T-cell (primary cell): ENCODE results near the gene SLC39A10. TPM values are rescaled to one million over a fixed set of nuclear protein-coding genes. Genes with fewer than 3 reads are reported as not detected.

ENCODE experiments used
- ATAC-seq, 4 experiments: fragments of 200-7000 bp in 3 of 4; fragments of 150-1000 bp in 1 of 4; cut with Tn5 transposase; replicated peaks in 1 of 4; 1 replicate in 3 of 4; 2 replicates in 1 of 4; pipeline ENCODE4 v1.10.0; 2021; ENCODE audit warnings: moderate library complexity in 3 of 4, mild to moderate bottlenecking in 2 of 4, moderate number of reproducible peaks in 1 of 4
- CTCF ChIA-PET, 2 donors: fragments of 300-600 bp; sonication (Branson Sonifier 250); formaldehyde crosslinking; loops; one replicate each; lab custom pipeline; 2022; ENCODE audit warnings: antibody characterized with exemption in 2 of 2; lab: Charles Lee
- POLR2A ChIA-PET, 2 donors: fragments of 300-600 bp; sonication (Branson Sonifier 250); formaldehyde crosslinking; loops; one replicate each; lab custom pipeline; 2022; ENCODE audit warnings: antibody characterized with exemption in 2 of 2; lab: Charles Lee
- DNase-seq, 35 experiments: peaks; one replicate each; pipeline versions ENCODE4 v3.0.0 to v3.0.0-alpha.2; 2013 to 2023
- H3K27ac ChIP-seq: one replicate; pipeline ENCODE4 v1.5.1; 2013; ENCODE audit warnings: low read length
- H3K27me3 ChIP-seq, 2 experiments: replicated peaks in 1 of 2; 1 replicate in 1 of 2; 2 replicates in 1 of 2; pipeline versions ENCODE4 v1.6.1 to v1.7.0; 2013; ENCODE audit warnings: low read length in 1 of 2, mixed read lengths in 1 of 2; ENCODE audit not compliant: control insufficient read depth in 2 of 2, insufficient read depth in 2 of 2; ENCODE audit errors: extremely low read depth in 1 of 2
- H3K36me3 ChIP-seq, 2 donors: 1 replicate in 1 of 2; 2 replicates in 1 of 2; pipeline versions ENCODE4 v1.6.1 to v1.7.0; 2013; ENCODE audit warnings: low read length in 1 of 2; ENCODE audit not compliant: control insufficient read depth in 2 of 2, insufficient read depth in 1 of 2; ENCODE audit errors: extremely low read depth in 1 of 2
- H3K4me1 ChIP-seq, 2 experiments: 1 replicate in 1 of 2; 2 replicates in 1 of 2; pipeline versions ENCODE4 v1.6.1 to v1.7.0; 2013; ENCODE audit warnings: low read length in 2 of 2, mixed read lengths in 1 of 2; ENCODE audit not compliant: insufficient read depth in 2 of 2, control insufficient read depth in 1 of 2; ENCODE audit errors: extremely low read depth in 1 of 2
- H3K4me3 ChIP-seq, 2 donors: 1 replicate in 1 of 2; 2 replicates in 1 of 2; pipeline versions ENCODE4 v1.5.1 to v1.7.0; 2013; ENCODE audit warnings: mild to moderate bottlenecking in 2 of 2, low read length in 1 of 2, moderate library complexity in 1 of 2; ENCODE audit not compliant: control insufficient read depth in 1 of 2; ENCODE audit errors: extremely low read depth in 1 of 2
- H3K9me3 ChIP-seq: 2 replicates; pipeline ENCODE4 v1.7.0; 2013
- H3K27ac Mint-ChIP-seq, 2 donors: one replicate each; pipeline ENCODE4 v1.8.0; 2020 to 2021; ENCODE audit warnings: mild to moderate bottlenecking in 2 of 2, mixed read lengths in 2 of 2
- H3K27me3 Mint-ChIP-seq, 2 donors: one replicate each; pipeline ENCODE4 v1.8.0; 2021 to 2022; ENCODE audit warnings: mixed read lengths in 2 of 2
- H3K36me3 Mint-ChIP-seq: one replicate; pipeline ENCODE4 v1.8.0; 2021; ENCODE audit warnings: mixed read lengths
- H3K4me1 Mint-ChIP-seq, 3 donors: one replicate each; pipeline ENCODE4 v1.8.0; 2020 to 2022; ENCODE audit warnings: mixed read lengths in 3 of 3, mild to moderate bottlenecking in 1 of 3
- H3K4me3 Mint-ChIP-seq, 3 donors: one replicate each; pipeline ENCODE4 v1.8.0; 2020 to 2022; ENCODE audit warnings: mild to moderate bottlenecking in 3 of 3, mixed read lengths in 3 of 3, moderate library complexity in 3 of 3
- H3K9me3 Mint-ChIP-seq, 3 donors: one replicate each; pipeline ENCODE4 v1.8.0; 2020 to 2022; ENCODE audit warnings: mixed read lengths in 3 of 3
- WGBS: methylation state at CpG from one replicate; pipeline ENCODE4 v1.1.5; 2013; ENCODE audit warnings: missing lambda C conversion rate; ENCODE audit not compliant: insufficient coverage; 5-methylcytosine and 5-hydroxymethylcytosine counted together
- total RNA-seq, 35 experiments: library from RNA in 6 of 35; stranded (reverse) in 6 of 35; fragments of 120-200 nt in 1 of 35; gene quantifications; one replicate each; pipeline versions ENCODE4 v1.2.1 to v1.2.4 and lab custom pipeline; 2013 to 2026

SLC39A10 gene
- total RNA-seq, 5 donors from 2014 or later (not counting 1 experiment from before 2014, with no cell fraction given), result 49.8 to 81.7 (median 79.5) TPM

DNA sequence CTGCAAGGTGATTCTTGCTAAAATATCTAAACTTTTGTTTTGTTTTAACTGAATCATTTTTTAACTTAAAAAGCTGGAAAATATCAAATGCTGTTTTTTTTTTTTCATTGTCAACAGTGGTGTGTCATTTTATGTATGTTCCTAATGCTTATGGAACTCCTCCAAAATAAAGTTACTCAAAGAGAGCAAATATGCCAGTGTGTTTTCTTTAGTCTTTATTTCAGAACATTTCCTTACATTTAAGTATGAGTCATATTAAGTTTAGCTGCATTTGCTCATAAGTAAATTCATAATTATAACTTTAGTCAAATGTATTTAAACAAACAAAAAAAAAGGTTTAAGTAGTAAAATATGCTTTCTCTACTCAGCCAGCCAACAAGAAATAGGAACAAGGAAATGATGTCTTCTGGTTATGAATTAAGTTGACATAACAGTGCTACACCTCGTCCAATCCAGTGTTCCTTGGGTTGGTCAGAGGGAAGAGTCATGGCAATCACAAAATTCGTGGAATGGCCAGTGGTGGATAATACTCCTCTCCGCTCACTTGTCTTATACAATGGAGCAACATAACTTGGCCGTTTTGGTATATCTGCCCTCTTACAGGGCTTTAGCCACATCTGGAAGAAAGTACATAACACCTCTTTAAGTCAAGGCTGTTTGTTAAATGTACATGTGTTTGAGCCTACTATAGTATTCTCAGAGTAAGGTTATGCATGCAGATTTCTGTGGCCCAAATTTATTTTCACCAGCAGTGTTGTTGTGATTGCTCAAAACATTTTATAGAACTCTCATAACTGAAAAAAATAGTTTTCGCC, 80.7 kb downstream of the SLC39A10 start:
- no CpG with 5 or more reads among the region's 5 CpGs for WGBS

DNA sequence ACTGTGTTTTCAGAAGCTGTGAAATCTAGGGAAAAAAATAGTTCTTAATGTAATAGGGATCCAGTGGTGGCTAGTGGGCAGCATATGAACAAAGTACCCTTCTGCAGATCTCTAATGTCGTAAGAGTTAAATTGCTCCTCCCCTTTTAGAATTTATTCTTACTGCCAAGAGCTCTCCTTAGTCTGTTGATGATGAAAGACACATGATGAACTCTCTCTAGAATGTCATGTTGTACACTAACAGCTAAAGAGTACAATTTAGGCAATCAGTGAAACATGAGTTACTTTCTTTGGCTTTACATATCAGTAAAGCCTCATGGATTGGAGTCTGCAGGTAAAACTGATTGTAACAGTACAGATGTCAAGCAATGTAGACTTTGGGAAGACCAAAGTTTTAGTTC, 84.2 kb downstream of the SLC39A10 start:
- H3K4me1 ChIP-seq, result no peaks in the 10 kb centered on the region
- no peaks in the 10 kb centered on the region for H3K27me3 ChIP-seq
- H3K9me3 ChIP-seq, result no peaks in the 10 kb centered on the region
- no peak overlapping the region for H3K27ac ChIP-seq
- no peak overlapping the region for H3K4me3 ChIP-seq
- no peak overlapping the region for H3K4me3 Mint-ChIP-seq
- no peaks in the 10 kb centered on the region for H3K27me3 Mint-ChIP-seq
- ATAC-seq (no peak), DNase-seq (no peak)
- ChIA-PET POLR2A (no interaction called here), CTCF (no interaction called here)
- H3K4me1 Mint-ChIP-seq, result no peaks in the 10 kb centered on the region
- peaks cover 0 to 8% of the 10 kb centered on the region in 2 donors for H3K36me3 ChIP-seq
- WGBS, result no CpG with 5 or more reads among the region's 1 CpG
- H3K36me3 Mint-ChIP-seq, result peaks cover 63% of the 10 kb centered on the region
- H3K27ac Mint-ChIP-seq, result no peak overlapping the region
- no peaks in the 10 kb centered on the region for H3K9me3 Mint-ChIP-seq

More for the DNA sequence above, 80.7 kb downstream of the SLC39A10 start:
- Mint-ChIP-seq H3K36me3 (peaks cover 81% of the 10 kb centered on the region), H3K4me1 (no peaks in the 10 kb centered on the region), H3K27ac (no peak overlapping the region), H3K27me3 (no peaks in the 10 kb centered on the region), H3K4me3 (no peak overlapping the region), H3K9me3 (no peaks in the 10 kb centered on the region)
- Histone ChIP-seq H3K4me3 (no peak overlapping the region), H3K9me3 (no peaks in the 10 kb centered on the region), H3K27me3 (no peaks in the 10 kb centered on the region), H3K36me3 (peaks cover 0 to 22% of the 10 kb centered on the region in 2 donors), H3K4me1 (no peaks in the 10 kb centered on the region), H3K27ac (no peak overlapping the region)
- CTCF ChIA-PET, result interaction anchor here in 1 of 2 donors (0.6 kb wide), 1 partner anchor 220 kb away, joined by 3 read pairs; no protein-coding TSS in a partner anchor
- DNase-seq, result no peak
- POLR2A ChIA-PET, result interaction anchor here in 1 of 2 donors (0.7 kb wide), 1 partner anchor 131 kb away, joined by 5 read pairs; no protein-coding TSS in a partner anchor
- ATAC-seq, result no peak

DNA sequence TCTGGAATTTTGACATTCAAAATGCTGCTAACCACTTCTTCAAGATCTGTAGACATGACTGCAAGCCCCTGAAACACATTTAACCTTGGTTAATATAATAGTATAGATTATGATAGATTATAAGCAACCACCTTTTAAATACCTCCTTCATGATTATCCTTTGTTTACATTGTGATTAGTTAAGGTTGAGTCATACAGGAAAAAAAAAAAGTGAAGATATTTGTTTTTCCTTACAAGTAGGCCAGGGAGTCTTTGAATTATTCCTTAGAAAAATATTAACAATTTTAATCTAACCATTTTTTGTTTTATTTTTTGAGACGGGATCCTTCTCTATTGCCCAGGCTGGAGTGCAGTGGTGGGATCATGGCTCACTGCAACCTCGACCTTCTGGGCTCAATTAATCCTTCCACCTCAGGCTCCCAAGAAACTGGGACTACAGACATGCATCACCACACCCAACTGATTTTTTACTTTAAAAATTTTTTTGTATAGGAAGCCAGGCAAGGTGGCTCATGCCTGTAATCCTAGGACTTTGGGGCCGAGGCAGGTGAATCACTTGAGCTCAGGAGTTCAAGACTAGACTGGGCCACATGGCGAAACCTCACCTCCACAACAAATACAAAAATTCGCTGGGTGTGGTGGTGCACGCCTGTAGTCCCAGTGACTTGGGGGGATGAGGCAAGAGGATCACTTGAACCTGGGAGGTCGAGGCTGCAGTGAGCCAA, 99.4 kb downstream of the SLC39A10 start:
- H3K27ac ChIP-seq, result no peak overlapping the region
- no peak overlapping the region for H3K4me3 Mint-ChIP-seq
- no peak for ATAC-seq
- no peaks in the 10 kb centered on the region for H3K4me1 ChIP-seq
- no peaks in the 10 kb centered on the region for H3K36me3 ChIP-seq
- H3K27me3 Mint-ChIP-seq, result no peaks in the 10 kb centered on the region
- H3K9me3 ChIP-seq, result no peaks in the 10 kb centered on the region
- 72% methylated on average over 3 of the region's 7 CpGs for WGBS
- DNase-seq, result no peak
- peaks cover 0 to 3% of the 10 kb centered on the region in 2 experiments for H3K27me3 ChIP-seq
- peaks cover 0 to 17% (median 10%) of the 10 kb centered on the region in 3 donors for H3K9me3 Mint-ChIP-seq
- CTCF ChIA-PET, result no interaction called here
- H3K4me3 ChIP-seq, result no peak overlapping the region
- H3K4me1 Mint-ChIP-seq, result no peaks in the 10 kb centered on the region
- peaks cover 17% of the 10 kb centered on the region for H3K36me3 Mint-ChIP-seq
- no peak overlapping the region for H3K27ac Mint-ChIP-seq
- POLR2A ChIA-PET, result no interaction called here

DNA sequence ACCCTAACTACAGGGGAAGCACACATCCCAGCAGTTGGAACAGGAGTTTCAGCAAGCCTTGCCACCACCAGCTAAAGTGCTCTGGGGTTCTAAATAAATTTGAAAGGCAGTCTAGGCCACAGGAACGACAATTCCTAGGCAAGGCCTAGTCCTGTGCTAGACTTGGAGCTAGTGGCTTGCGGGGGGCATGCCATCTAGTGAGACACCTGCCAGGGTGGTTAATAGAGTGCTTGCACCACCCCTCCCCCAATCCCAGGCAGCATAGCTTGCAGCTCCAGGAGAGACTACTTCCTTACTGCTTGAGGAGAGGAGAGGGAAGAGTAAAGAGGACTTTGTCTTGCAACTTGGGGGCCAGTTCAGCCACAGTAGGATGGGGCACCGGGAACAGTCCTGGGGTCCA, 101.8 kb downstream of the SLC39A10 start:
- no peaks in the 10 kb centered on the region for H3K4me1 ChIP-seq
- Mint-ChIP-seq H3K4me3 (no peak overlapping the region), H3K4me1 (no peaks in the 10 kb centered on the region), H3K27ac (no peak overlapping the region), H3K36me3 (peaks cover 12% of the 10 kb centered on the region), H3K9me3 (peaks cover 4 to 38% (median 27%) of the 10 kb centered on the region in 3 donors), H3K27me3 (no peaks in the 10 kb centered on the region)
- no peaks in the 10 kb centered on the region for H3K9me3 ChIP-seq
- DNase-seq, result no peak
- ATAC-seq, result no peak
- no peak overlapping the region for H3K4me3 ChIP-seq
- H3K27ac ChIP-seq, result no peak overlapping the region
- 100% methylated on average over 1 of the region's 3 CpGs for WGBS
- no peaks in the 10 kb centered on the region for H3K36me3 ChIP-seq
- CTCF ChIA-PET, result no interaction called here
- H3K27me3 ChIP-seq, result peaks cover 0 to 3% of the 10 kb centered on the region in 2 experiments
- POLR2A ChIA-PET, result no interaction called here

DNA sequence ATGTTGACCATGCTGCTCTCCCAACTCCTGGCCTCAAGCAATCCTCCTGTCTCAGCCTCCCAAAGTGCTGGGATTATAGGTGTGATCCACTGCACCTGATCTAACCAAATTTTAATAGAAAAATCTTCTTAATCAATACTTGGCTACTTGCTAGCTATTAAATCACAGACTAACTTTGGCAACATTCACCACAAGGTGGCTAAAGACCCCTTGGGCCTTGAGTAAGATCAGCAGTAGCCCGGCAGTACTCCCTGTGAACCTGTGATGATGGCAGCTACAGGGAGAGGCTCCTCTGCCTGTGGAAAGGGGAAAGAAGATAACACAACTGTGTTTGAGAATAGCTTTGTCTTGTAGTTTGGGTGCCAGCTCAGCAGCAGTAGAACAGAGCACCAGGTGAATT, 102.9 kb downstream of the SLC39A10 start:
- Histone ChIP-seq H3K4me3 (no peak overlapping the region), H3K9me3 (no peaks in the 10 kb centered on the region), H3K27me3 (peaks cover 0 to 3% of the 10 kb centered on the region in 2 experiments), H3K36me3 (no peaks in the 10 kb centered on the region), H3K27ac (no peak overlapping the region), H3K4me1 (no peaks in the 10 kb centered on the region)
- WGBS, result no CpG with 5 or more reads among the region's 1 CpG
- ChIA-PET CTCF (no interaction called here), POLR2A (no interaction called here)
- ATAC-seq (no peak), DNase-seq (no peak)
- Mint-ChIP-seq H3K4me3 (no peak overlapping the region), H3K27me3 (no peaks in the 10 kb centered on the region), H3K27ac (no peak overlapping the region), H3K9me3 (peaks cover 10 to 45% (median 27%) of the 10 kb centered on the region in 3 donors), H3K36me3 (peaks cover 10% of the 10 kb centered on the region), H3K4me1 (no peaks in the 10 kb centered on the region)

DNA sequence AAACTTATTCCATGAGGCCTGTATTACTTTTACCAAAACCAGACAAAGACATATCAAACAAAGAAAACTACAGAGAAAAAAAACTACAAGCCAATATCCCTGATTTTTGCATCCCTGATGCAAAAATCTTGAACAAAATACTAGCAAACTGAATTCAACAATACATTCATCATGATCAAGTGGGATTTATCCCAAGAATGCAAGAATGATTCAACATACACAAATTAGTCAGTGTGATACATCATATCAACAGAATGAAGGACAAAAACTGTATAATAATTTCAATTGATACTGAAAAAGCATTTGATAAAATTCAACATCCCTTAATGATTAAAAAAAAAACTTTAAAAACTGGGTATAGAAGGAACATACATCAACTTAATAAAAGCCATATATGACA, 106.8 kb downstream of the SLC39A10 start:
- CTCF ChIA-PET, result interaction anchor here in 1 of 2 donors (0.8 kb wide), 1 partner anchor 250 kb away, joined by 3 read pairs; no protein-coding TSS in a partner anchor
- H3K9me3 Mint-ChIP-seq, result peaks cover 21 to 59% (median 31%) of the 10 kb centered on the region in 3 donors

More for the DNA sequence above, 106.8 kb downstream of the SLC39A10 start:
- H3K4me3 ChIP-seq, result no peak overlapping the region
- Mint-ChIP-seq H3K4me1 (no peaks in the 10 kb centered on the region), H3K4me3 (no peak overlapping the region), H3K27me3 (no peaks in the 10 kb centered on the region), H3K27ac (no peak overlapping the region), H3K36me3 (no peaks in the 10 kb centered on the region)
- no peak for ATAC-seq
- POLR2A ChIA-PET, result interaction anchor here in 1 of 2 donors (0.6 kb wide), 1 partner anchor 956 kb away, joined by 3 read pairs; no protein-coding TSS in a partner anchor
- no peaks in the 10 kb centered on the region for H3K4me1 ChIP-seq
- H3K27me3 ChIP-seq, result peaks cover 0 to 3% of the 10 kb centered on the region in 2 experiments
- H3K9me3 ChIP-seq, result no peaks in the 10 kb centered on the region
- no peak for DNase-seq
- no peaks in the 10 kb centered on the region for H3K36me3 ChIP-seq
- H3K27ac ChIP-seq, result no peak overlapping the region
